SK-N-SH (cell line): ENCODE results near the gene KAT14. TPM values are rescaled to one million over a fixed set of nuclear protein-coding genes. Genes with fewer than 3 reads are reported as not detected.

Experiments used
- CTCF ChIA-PET: fragments of 300-600, 350-600 bp; formaldehyde crosslinking; extraction: SDS; loops from one replicate; lab custom pipeline; 2021; lab: Yijun Ruan, JAX
- POLR2A ChIA-PET: fragments of 350-600 bp; sonication (Branson Sonifier 250); formaldehyde crosslinking; extraction: SDS; loops from one replicate; lab custom pipeline; 2020; ENCODE audit warnings: antibody characterized with exemption, inconsistent platforms; lab: Yijun Ruan, JAX
- DNase-seq: peaks from one replicate; pipeline ENCODE4 v3.0.0; 2012
- H2AFZ ChIP-seq: fragments of 200-600 bp; sonication (generic); 2 replicates; pipeline ENCODE4 v1.8.1; 2016; ENCODE audit warnings: antibody characterized with exemption, mild to moderate bottlenecking, low read depth
- H3F3A ChIP-seq: fragments of 200-600 bp; sonication (generic); replicated peaks from 2 replicates; pipeline ENCODE3; 2016; ENCODE audit warnings: antibody characterized with exemption, mild to moderate bottlenecking; ENCODE audit not compliant: insufficient read depth
- H3K27ac ChIP-seq, 2 experiments: fragments of 200-500 bp in 1 of 2; fragments of 200-600 bp in 1 of 2; sonication (Bioruptor generic) in 1 of 2; sonication (generic), shearing (Covaris generic) in 1 of 2; 2 replicates each; pipeline versions ENCODE4 v1.5.1 to v1.6.1; 2014 to 2016; ENCODE audit warnings: low read depth in 2 of 2, inconsistent platforms in 1 of 2, low read length in 1 of 2, mild to moderate bottlenecking in 1 of 2, mixed read lengths in 1 of 2
- H3K27me3 ChIP-seq: fragments of 200-600 bp; sonication (generic), shearing (Covaris generic); 2 replicates; pipeline ENCODE4 v1.6.1; 2016; ENCODE audit warnings: mixed run types; ENCODE audit not compliant: insufficient read depth
- H3K36me3 ChIP-seq, 2 experiments: fragments of 200-500 bp in 1 of 2; fragments of 200-600 bp in 1 of 2; sonication (Bioruptor generic) in 1 of 2; sonication (generic) in 1 of 2; replicated peaks in 1 of 2; 2 replicates each; pipeline versions ENCODE3 to v1.5.1; 2014 to 2016; ENCODE audit warnings: low read length in 1 of 2, mild to moderate bottlenecking in 1 of 2; ENCODE audit not compliant: insufficient read depth in 2 of 2, control insufficient read depth in 1 of 2
- H3K4me1 ChIP-seq, 2 experiments: fragments of 200-500 bp in 1 of 2; fragments of 200-600 bp in 1 of 2; sonication (Bioruptor generic) in 1 of 2; sonication (generic), shearing (Covaris generic) in 1 of 2; 2 replicates each; pipeline versions ENCODE4 v1.5.1 to v1.6.1; 2014 to 2016; ENCODE audit warnings: low read depth in 1 of 2, low read length in 1 of 2, mixed run types in 1 of 2; ENCODE audit not compliant: insufficient read depth in 2 of 2, control insufficient read depth in 1 of 2
- H3K4me2 ChIP-seq: fragments of 200-600 bp; sonication (generic), shearing (Covaris generic); 2 replicates; pipeline ENCODE4 v1.6.1; 2017; ENCODE audit warnings: mixed run types
- H3K4me3 ChIP-seq, 2 experiments: fragments of 200-500 bp in 1 of 2; fragments of 200-600 bp in 1 of 2; sonication (Bioruptor generic) in 1 of 2; sonication (generic), shearing (Covaris generic) in 1 of 2; 2 replicates each; pipeline versions ENCODE4 v1.5.1 to v1.8.1; 2014 to 2016; ENCODE audit warnings: low read depth in 2 of 2, inconsistent platforms in 1 of 2, low read length in 1 of 2, mild to moderate bottlenecking in 1 of 2, mixed read lengths in 1 of 2, moderate library complexity in 1 of 2
- H3K79me2 ChIP-seq: fragments of 200-600 bp; sonication (generic); 2 replicates; pipeline ENCODE4 v1.8.1; 2017; ENCODE audit warnings: mild to moderate bottlenecking; ENCODE audit not compliant: insufficient read depth
- H3K9ac ChIP-seq: fragments of 200-600 bp; sonication (generic); 2 replicates; pipeline ENCODE4 v1.6.1; 2017; ENCODE audit warnings: mixed run types
- H3K9me2 ChIP-seq: fragments of 200-600 bp; sonication (generic); 2 replicates; pipeline ENCODE4 v1.6.1; 2017; ENCODE audit warnings: mixed run types
- H3K9me3 ChIP-seq: fragments of 200-600 bp; sonication (generic); 2 replicates; pipeline ENCODE4 v1.6.1; 2017; ENCODE audit warnings: mixed run types, mild to moderate bottlenecking, moderate library complexity
- H4K20me1 ChIP-seq: fragments of 200-600 bp; sonication (generic); 2 replicates; pipeline ENCODE4 v1.6.1; 2017; ENCODE audit warnings: mild to moderate bottlenecking, mixed run types; ENCODE audit not compliant: insufficient read depth
- CHD2 ChIP-seq: fragments of 150-350 bp; IDR thresholded peaks from 2 replicates; pipeline ENCODE4 v1.6.1; 2018; ENCODE audit warnings: low read length; ENCODE audit not compliant: partially characterized antibody
- CTCF ChIP-seq: fragments of 200-600 bp; sonication (generic); IDR thresholded peaks from 2 replicates; pipeline ENCODE4 v1.6.1; 2017; ENCODE audit warnings: antibody characterized with exemption, mild to moderate bottlenecking, moderate library complexity
- ELF1 ChIP-seq: IDR thresholded peaks from 2 replicates; pipeline ENCODE4 v1.4.0; 2012
- EP300 ChIP-seq, 2 experiments: IDR thresholded peaks; 2 replicates each; pipeline versions ENCODE4 v1.4.0 to v1.6.1; 2012; ENCODE audit warnings: borderline replicate concordance in 1 of 2, low read depth in 1 of 2, low read length in 1 of 2
- FOSL2 ChIP-seq: IDR thresholded peaks from 2 replicates; pipeline ENCODE4 v1.4.0; 2012; ENCODE audit warnings: low read depth, mild to moderate bottlenecking, moderate library complexity, borderline replicate concordance
- FOXM1 ChIP-seq: IDR thresholded peaks from 2 replicates; pipeline ENCODE4 v1.4.0; 2012; ENCODE audit warnings: low read depth, mild to moderate bottlenecking
- GATA2 ChIP-seq: sonication (generic); formaldehyde crosslinking; IDR thresholded peaks from 2 replicates; pipeline ENCODE4 v1.5.0; 2020; ENCODE audit warnings: mild to moderate bottlenecking, missing genetic modification reagents
- MAX ChIP-seq: IDR thresholded peaks from 2 replicates; pipeline ENCODE4 v1.4.0; 2012; ENCODE audit warnings: low read depth
- MEF2A ChIP-seq: IDR thresholded peaks from 2 replicates; pipeline ENCODE4 v1.4.0; 2012; ENCODE audit warnings: low read depth, borderline replicate concordance
- NRF1 ChIP-seq: IDR thresholded peaks from 2 replicates; pipeline ENCODE4 v1.6.1; 2012; ENCODE audit warnings: low read depth, mild to moderate bottlenecking, low read length
- RCOR1 ChIP-seq: fragments of 150-350 bp; IDR thresholded peaks from 2 replicates; pipeline ENCODE4 v1.6.1; 2017; ENCODE audit warnings: antibody characterized with exemption, low read length
- RXRA ChIP-seq: IDR thresholded peaks from 2 replicates; pipeline ENCODE4 v1.4.0; 2012; ENCODE audit warnings: low read depth, mild to moderate bottlenecking, borderline replicate concordance
- TAF1 ChIP-seq: IDR thresholded peaks from 2 replicates; pipeline ENCODE4 v1.6.1; 2012; ENCODE audit warnings: low read depth, mild to moderate bottlenecking, low read length, moderate library complexity, borderline replicate concordance
- WGBS: methylation state at CpG from one replicate; pipeline ENCODE4 v1.1.6; 2017; ENCODE audit warnings: low lambda C conversion rate; 5-methylcytosine and 5-hydroxymethylcytosine counted together
- polyA plus RNA-seq, 3 experiments: library from polyadenylated mRNA; depleted of rRNA; stranded (reverse); fragments of >200 nt; gene quantifications; 2 replicates each; pipeline ENCODE4 v1.2.3, GENCODE V29; 2012
- TF ChIP-seq, protein P1 (sequence below): fragments of 150-350 bp; IDR thresholded peaks from 2 replicates; pipeline ENCODE4 v1.6.1; 2017; ENCODE audit warnings: antibody characterized with exemption, low read length, low read depth, borderline replicate concordance
- TF ChIP-seq, protein P2 (sequence below): IDR thresholded peaks from 2 replicates; pipeline ENCODE4 v1.4.0; 2012; ENCODE audit warnings: low read depth, borderline replicate concordance

The KAT14 gene
- polyA plus RNA-seq, 1 of the 3 experiments (the other 2 are of a cell fraction), result 7.3 TPM

DNA sequence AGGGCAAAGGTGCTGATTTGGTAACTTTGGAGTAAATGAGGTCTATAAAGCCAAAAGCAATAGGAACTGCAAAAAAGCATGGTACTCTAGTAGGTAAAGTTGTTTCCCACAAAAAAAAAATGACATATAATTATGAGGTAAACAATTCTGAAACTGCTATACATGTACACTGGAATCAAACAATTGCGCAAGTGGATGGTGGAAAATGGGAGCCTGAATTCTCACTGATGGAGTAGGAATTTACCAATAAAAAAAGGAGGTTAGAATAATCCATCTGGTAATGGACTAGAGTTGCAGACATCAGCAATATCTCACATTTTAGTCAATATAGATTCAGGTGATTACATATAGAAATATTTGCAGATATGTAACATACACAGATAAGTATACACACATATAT is 5.0 kb upstream of the KAT14 start:
- H3K9me3 ChIP-seq, result no peaks in the 10 kb centered on the region
- ChIA-PET CTCF (no interaction called here), POLR2A (no interaction called here)
- H3K27ac ChIP-seq, result no peak overlapping the region
- H3K79me2 ChIP-seq, result peaks cover under 1% of the 10 kb centered on the region; the same call in 1 of the 2 replicates
- WGBS, result 82% methylated on average over 1 of the region's 1 CpG
- H4K20me1 ChIP-seq, result no peaks in the 10 kb centered on the region
- TF ChIP-seq GATA2 (CRISPR knock-in tag) (no peak), FOSL2 (no peak), RCOR1 (no peak), CHD2 (no peak), MAX (no peak), TAF1 (no peak), EP300 (IDR thresholded peaks at IDR 0.05; ENCODE audit: borderline replicate concordance in 1 of 2, low read depth in 1 of 2, low read length in 1 of 2) (no peak), ELF1 (no peak), RXRA (no peak), FOXM1 (no peak), MEF2A (no peak), CTCF (no peak), NRF1 (no peak)
- TF ChIP-seq, protein P1, sequence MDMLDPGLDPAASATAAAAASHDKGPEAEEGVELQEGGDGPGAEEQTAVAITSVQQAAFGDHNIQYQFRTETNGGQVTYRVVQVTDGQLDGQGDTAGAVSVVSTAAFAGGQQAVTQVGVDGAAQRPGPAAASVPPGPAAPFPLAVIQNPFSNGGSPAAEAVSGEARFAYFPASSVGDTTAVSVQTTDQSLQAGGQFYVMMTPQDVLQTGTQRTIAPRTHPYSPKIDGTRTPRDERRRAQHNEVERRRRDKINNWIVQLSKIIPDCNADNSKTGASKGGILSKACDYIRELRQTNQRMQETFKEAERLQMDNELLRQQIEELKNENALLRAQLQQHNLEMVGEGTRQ, result no peak
- TF ChIP-seq, protein P2, sequence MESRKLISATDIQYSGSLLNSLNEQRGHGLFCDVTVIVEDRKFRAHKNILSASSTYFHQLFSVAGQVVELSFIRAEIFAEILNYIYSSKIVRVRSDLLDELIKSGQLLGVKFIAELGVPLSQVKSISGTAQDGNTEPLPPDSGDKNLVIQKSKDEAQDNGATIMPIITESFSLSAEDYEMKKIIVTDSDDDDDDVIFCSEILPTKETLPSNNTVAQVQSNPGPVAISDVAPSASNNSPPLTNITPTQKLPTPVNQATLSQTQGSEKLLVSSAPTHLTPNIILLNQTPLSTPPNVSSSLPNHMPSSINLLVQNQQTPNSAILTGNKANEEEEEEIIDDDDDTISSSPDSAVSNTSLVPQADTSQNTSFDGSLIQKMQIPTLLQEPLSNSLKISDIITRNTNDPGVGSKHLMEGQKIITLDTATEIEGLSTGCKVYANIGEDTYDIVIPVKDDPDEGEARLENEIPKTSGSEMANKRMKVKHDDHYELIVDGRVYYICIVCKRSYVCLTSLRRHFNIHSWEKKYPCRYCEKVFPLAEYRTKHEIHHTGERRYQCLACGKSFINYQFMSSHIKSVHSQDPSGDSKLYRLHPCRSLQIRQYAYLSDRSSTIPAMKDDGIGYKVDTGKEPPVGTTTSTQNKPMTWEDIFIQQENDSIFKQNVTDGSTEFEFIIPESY, result no peak
- no peaks in the 10 kb centered on the region for H3F3A ChIP-seq
- H3K4me3 ChIP-seq, result no peak overlapping the region
- no peaks in the 10 kb centered on the region for H3K4me1 ChIP-seq
- no peak for DNase-seq
- peaks cover 5% of the 10 kb centered on the region; the same call in 1 of the 2 replicates for H3K27me3 ChIP-seq
- no peak overlapping the region for H3K9ac ChIP-seq
- H3K4me2 ChIP-seq, result no peak overlapping the region
- no peaks in the 10 kb centered on the region for H3K36me3 ChIP-seq
- H3K9me2 ChIP-seq, result no peaks in the 10 kb centered on the region
- no peak overlapping the region for H2AFZ ChIP-seq
